CD14-positive monocyte (primary cell): ENCODE measurements around the gene COL9A2. TPM values are rescaled to one million over a fixed set of nuclear protein-coding genes. Genes with fewer than 3 reads are reported as not detected.
A peak's percentile ranks its signal among the peaks of the same experiment; 100 is the strongest.

ENCODE experiments used
- DNase-seq, 3 donors: peaks; one replicate each; pipeline ENCODE4 v3.0.0-alpha.2; 2011 to 2022
- H2AFZ ChIP-seq: 2 replicates; pipeline ENCODE4 v1.6.0; 2012; ENCODE audit warnings: mild to moderate bottlenecking, low read depth, low read length, inconsistent platforms; ENCODE audit not compliant: insufficient read depth, poor library complexity, severe bottlenecking
- H3K27ac ChIP-seq, 2 donors: 1 replicate in 1 of 2; 2 replicates in 1 of 2; pipeline ENCODE4 v1.5.1; 2012 to 2013; ENCODE audit warnings: low read length in 2 of 2, control low read depth in 1 of 2, inconsistent platforms in 1 of 2, low read depth in 1 of 2, mild to moderate bottlenecking in 1 of 2
- H3K27me3 ChIP-seq, 2 donors: one replicate each; pipeline versions ENCODE4 v1.6.0 to v1.6.1; 2011 to 2013; ENCODE audit warnings: low read length in 2 of 2; ENCODE audit not compliant: control insufficient read depth in 2 of 2, insufficient read depth in 2 of 2
- H3K36me3 ChIP-seq, 2 donors: replicated peaks in 1 of 2; 1 replicate in 1 of 2; 2 replicates in 1 of 2; pipeline versions ENCODE4 v1.5.1 to v1.6.1; 2012 to 2013; ENCODE audit warnings: low read length in 2 of 2, control low read depth in 1 of 2, inconsistent platforms in 1 of 2, mild to moderate bottlenecking in 1 of 2; ENCODE audit not compliant: insufficient read depth in 2 of 2, control insufficient read depth in 1 of 2
- H3K4me1 ChIP-seq, 2 donors: 1 replicate in 1 of 2; 2 replicates in 1 of 2; pipeline versions ENCODE4 v1.5.1 to v1.6.1; 2012 to 2013; ENCODE audit warnings: low read length in 2 of 2, control low read depth in 1 of 2, inconsistent platforms in 1 of 2, mild to moderate bottlenecking in 1 of 2, moderate library complexity in 1 of 2; ENCODE audit not compliant: insufficient read depth in 2 of 2, control insufficient read depth in 1 of 2
- H3K4me2 ChIP-seq: replicated peaks from 2 replicates; pipeline ENCODE3; 2012; ENCODE audit warnings: low read length, moderate library complexity, mild to moderate bottlenecking; ENCODE audit not compliant: poor library complexity, severe bottlenecking; ENCODE audit errors: extremely low read depth
- H3K4me3 ChIP-seq, 3 experiments: fragments of 200-600 bp in 1 of 3; sonication (generic) in 1 of 3; replicated peaks in 1 of 3; 1 replicate in 2 of 3; 2 replicates in 1 of 3; pipeline ENCODE4 v1.5.1; 2011 to 2013; ENCODE audit warnings: low read length in 3 of 3, mild to moderate bottlenecking in 3 of 3, control low read depth in 2 of 3, low read depth in 2 of 3, inconsistent platforms in 1 of 3, moderate library complexity in 1 of 3
- H3K79me2 ChIP-seq: 2 replicates; pipeline ENCODE4 v1.6.0; 2012; ENCODE audit warnings: mild to moderate bottlenecking, control low read depth, inconsistent platforms, low read length, moderate library complexity; ENCODE audit not compliant: insufficient read depth
- H3K9ac ChIP-seq: 2 replicates; pipeline ENCODE4 v1.6.0; 2017; ENCODE audit warnings: low read length, mild to moderate bottlenecking; ENCODE audit not compliant: insufficient read depth, poor library complexity, severe bottlenecking
- H3K9me3 ChIP-seq, 2 donors: replicated peaks in 1 of 2; 1 replicate in 1 of 2; 2 replicates in 1 of 2; pipeline versions ENCODE4 v1.5.1 to v1.6.1; 2012 to 2013; ENCODE audit warnings: low read length in 2 of 2, control low read depth in 1 of 2; ENCODE audit not compliant: control insufficient read depth in 1 of 2, insufficient read depth in 1 of 2
- H4K20me1 ChIP-seq: 2 replicates; pipeline ENCODE4 v1.6.0; 2012; ENCODE audit warnings: mild to moderate bottlenecking, low read length, control low read depth, moderate library complexity; ENCODE audit not compliant: insufficient read depth
- H3K27ac Mint-ChIP-seq, 7 donors: one replicate each; pipeline ENCODE4 v1.8.0; 2020; ENCODE audit warnings: mild to moderate bottlenecking in 7 of 7, mixed read lengths in 7 of 7, moderate library complexity in 6 of 7, inconsistent platforms in 2 of 7
- H3K27me3 Mint-ChIP-seq, 3 donors: one replicate each; pipeline ENCODE4 v1.8.0; 2021 to 2022; ENCODE audit warnings: low read depth in 3 of 3, mild to moderate bottlenecking in 3 of 3, mixed read lengths in 3 of 3, moderate library complexity in 3 of 3, inconsistent platforms in 1 of 3
- H3K36me3 Mint-ChIP-seq, 2 donors: one replicate each; pipeline ENCODE4 v1.8.0; 2020; ENCODE audit warnings: mixed read lengths in 2 of 2, inconsistent platforms in 1 of 2, mild to moderate bottlenecking in 1 of 2
- H3K4me1 Mint-ChIP-seq: one replicate; pipeline ENCODE4 v1.8.0; 2020; ENCODE audit warnings: mild to moderate bottlenecking, mixed read lengths
- H3K4me3 Mint-ChIP-seq, 2 donors: one replicate each; pipeline ENCODE4 v1.8.0; 2020; ENCODE audit warnings: mild to moderate bottlenecking in 2 of 2, mixed read lengths in 2 of 2, moderate library complexity in 1 of 2
- H3K9me3 Mint-ChIP-seq, 7 donors: one replicate each; pipeline ENCODE4 v1.8.0; 2020 to 2022; ENCODE audit warnings: mixed read lengths in 7 of 7, mild to moderate bottlenecking in 6 of 7, moderate library complexity in 6 of 7, inconsistent platforms in 2 of 7
- CTCF ChIP-seq: fragments of 200-600 bp; IDR thresholded peaks from one replicate; pipeline ENCODE4 v1.8.0; 2022; ENCODE audit warnings: antibody characterized with exemption, mild to moderate bottlenecking
- WGBS: methylation state at CpG from one replicate; pipeline ENCODE4 v1.1.5; 2013; ENCODE audit warnings: missing lambda C conversion rate; ENCODE audit not compliant: insufficient coverage; 5-methylcytosine and 5-hydroxymethylcytosine counted together
- intact Hi-C, 2 donors: fragments of 100-400 bp; cut with micrococcal nuclease; formaldehyde crosslinking; loops; one replicate each; pipeline versions ENCODE4 v1.15.0 to v1.15.1; 2023
- polyA plus RNA-seq, 3 donors: library from polyadenylated mRNA; depleted of rRNA in 1 of 3; unstranded in 2 of 3; stranded (reverse) in 1 of 3; fragments of 300-500 nt in 2 of 3; fragments of >200 nt in 1 of 3; fragmentation: Illumina TruSeq in 2 of 3; gene quantifications; 1 replicate in 2 of 3; 2 replicates in 1 of 3; pipeline ENCODE4 v1.2.3, GENCODE V29; 2012 to 2021

The COL9A2 gene
- polyA plus RNA-seq, 3 donors = 2.0 to 24.3 (median 2.6) TPM

- 96% methylated on average over 2 of the region's 2 CpGs for WGBS
- Mint-ChIP-seq H3K4me1 (peaks cover 2% of the 10 kb centered on the region), H3K9me3 (no peaks in the 10 kb centered on the region), H3K27ac (peak overlapping the region in 1 of 7 donors; percentile 62), H3K36me3 (peaks cover 63 to 68% of the 10 kb centered on the region in 2 donors), H3K27me3 (peaks cover 0 to 2% (median 0%) of the 10 kb centered on the region in 3 donors), H3K4me3 (no peak overlapping the region)
- Histone ChIP-seq H3K79me2 (no peaks in the 10 kb centered on the region), H3K4me3 (no peak overlapping the region), H3K9me3 (no peaks in the 10 kb centered on the region), H2AFZ (no peak overlapping the region), H3K27me3 (no peaks in the 10 kb centered on the region), H3K9ac (no peak overlapping the region), H3K4me2 (no peak overlapping the region), H3K27ac (no peak overlapping the region), H4K20me1 (no peaks in the 10 kb centered on the region), H3K4me1 (no peaks in the 10 kb centered on the region), H3K36me3 (peaks cover 61 to 78% of the 10 kb centered on the region in 2 donors)
- no peak for DNase-seq
- no peak for TF ChIP-seq CTCF
- intact Hi-C loops = no loop called here
Observed at GRCh38 chr1:40274331-40274730, 42.8 kb downstream of the COL9A2 start.

GRCh38 chr1:40273547-40274166 lies 43.4 kb downstream of the COL9A2 start:
- no peak for DNase-seq
- Mint-ChIP-seq H3K4me1 (peaks cover 2% of the 10 kb centered on the region), H3K27ac (no peak overlapping the region), H3K9me3 (no peaks in the 10 kb centered on the region), H3K27me3 (no peaks in the 10 kb centered on the region), H3K4me3 (no peak overlapping the region), H3K36me3 (peaks cover 57 to 69% of the 10 kb centered on the region in 2 donors)
- Histone ChIP-seq H3K9ac (no peak overlapping the region), H2AFZ (no peak overlapping the region), H3K27ac (no peak overlapping the region), H3K36me3 (peaks cover 65 to 78% of the 10 kb centered on the region in 2 donors), H3K79me2 (no peaks in the 10 kb centered on the region), H3K4me3 (no peak overlapping the region), H3K4me2 (no peak overlapping the region), H3K9me3 (no peaks in the 10 kb centered on the region), H3K27me3 (no peaks in the 10 kb centered on the region), H4K20me1 (no peaks in the 10 kb centered on the region), H3K4me1 (no peaks in the 10 kb centered on the region)
- intact Hi-C loops = no loop called here
- TF ChIP-seq CTCF = no peak
- no CpG with 5 or more reads among the region's 4 CpGs for WGBS
